ENCODE data around the gene FARP2.

DNA sequence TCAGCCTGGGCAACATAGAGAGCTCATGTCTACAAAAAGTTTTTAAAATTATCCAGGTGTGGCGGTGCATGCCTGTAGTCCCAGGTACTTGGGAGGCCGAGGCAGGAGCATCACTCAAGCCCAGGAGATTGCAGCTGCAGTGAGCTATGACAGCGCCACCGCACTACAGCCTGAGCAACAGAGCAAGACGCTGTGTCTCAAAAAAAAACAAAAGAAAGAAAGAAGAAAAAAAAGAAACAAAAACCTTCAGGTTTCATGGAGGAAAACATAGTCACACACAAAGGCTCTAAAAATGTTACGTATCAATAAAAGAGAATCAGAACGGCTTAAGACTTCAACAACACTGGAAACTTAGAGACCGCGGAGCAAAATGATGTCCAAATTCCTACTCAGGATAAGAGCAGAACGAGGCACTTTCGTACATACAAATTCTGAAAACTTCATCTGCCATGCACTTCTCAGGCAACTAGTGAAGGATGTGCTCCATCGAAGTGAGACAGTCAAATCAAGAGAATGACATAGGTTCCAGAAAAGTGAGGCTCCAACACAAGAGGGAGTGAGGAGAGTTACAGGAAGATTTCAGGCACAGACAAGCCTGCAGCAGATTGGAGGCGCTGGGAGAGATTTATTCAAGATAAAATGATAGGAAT lies 45.0 kb upstream of the FARP2 start:
- TF ChIP-seq CTCF (IDR thresholded peaks at IDR 0.05) (no peak), POLR2A (IDR thresholded peaks at IDR 0.05) (no peak)

Data from heart left ventricle (tissue), 13 donors.